GM18858 (cell line): ENCODE measurements around the gene C3orf18.

ENCODE experiments used
- ATAC-seq: cut with Tn5 transposase; IDR thresholded peaks from one replicate; pipeline ENCODE4 v1.9.1; 2021; ENCODE audit not compliant: unreplicated experiment

The C3orf18 gene

GRCh38 chr3:50604110-50604621, 36.6 kb upstream of the C3orf18 start:
- ATAC-seq = no peak

GRCh38 chr3:50603261-50604109, 35.9 kb upstream of the C3orf18 start:
- no peak for ATAC-seq

GRCh38 chr3:50602595-50603191, 35.1 kb upstream of the C3orf18 start:
- no peak for ATAC-seq

- no peak for ATAC-seq
Measured at GRCh38 chr3:50600841-50601591, 33.5 kb upstream of the C3orf18 start.

GRCh38 chr3:50600141-50600753, 32.7 kb upstream of the C3orf18 start:
- no peak for ATAC-seq

GRCh38 chr3:50599716-50600118, 32.2 kb upstream of the C3orf18 start:
- ATAC-seq = no peak

- no peak for ATAC-seq
Measured at GRCh38 chr3:50599115-50599715, 31.7 kb upstream of the C3orf18 start.

GRCh38 chr3:50594253-50594785, 26.8 kb upstream of the C3orf18 start:
- no peak for ATAC-seq

GRCh38 chr3:50592568-50592967, 25.0 kb upstream of the C3orf18 start:
- no peak for ATAC-seq

- no peak for ATAC-seq
Measured at GRCh38 chr3:50591196-50591741, 23.7 kb upstream of the C3orf18 start.

GRCh38 chr3:50588759-50589433, 21.3 kb upstream of the C3orf18 start:
- no peak for ATAC-seq

GRCh38 chr3:50587806-50588758, 20.5 kb upstream of the C3orf18 start:
- ATAC-seq = no peak

- no peak for ATAC-seq
Measured at GRCh38 chr3:50587373-50587772, 19.8 kb upstream of the C3orf18 start.

GRCh38 chr3:50586763-50587070, 19.2 kb upstream of the C3orf18 start:
- ATAC-seq = no peak

GRCh38 chr3:50585919-50586762, 18.6 kb upstream of the C3orf18 start:
- no peak for ATAC-seq

- no peak for ATAC-seq
Measured at GRCh38 chr3:50584391-50584790, 16.8 kb upstream of the C3orf18 start.

- no peak for ATAC-seq
Measured at GRCh38 chr3:50583897-50584296, 16.4 kb upstream of the C3orf18 start.

GRCh38 chr3:50582083-50582482, 14.5 kb upstream of the C3orf18 start:
- no peak for ATAC-seq
